RKO (cell line): Measurements from ENCODE around the gene MICOS13.
A peak's percentile ranks its signal among the peaks of the same experiment; 100 is the strongest.

Experiments
- DNase-seq: peaks from one replicate; pipeline ENCODE4 v3.0.0-alpha.2; 2016; ENCODE audit warnings: low spot score

Gene MICOS13

GRCh38 chr19:5687360-5688198, 7.3 kb upstream of the MICOS13 start:
- no peak for DNase-seq

GRCh38 chr19:5686647-5687359, 6.5 kb upstream of the MICOS13 start:
- DNase-seq, result peak; percentile 89

- no peak for DNase-seq
Observed at GRCh38 chr19:5686326-5686646, 6.0 kb upstream of the MICOS13 start.

- DNase-seq, result no peak
Observed at GRCh38 chr19:5684694-5685430, 4.5 kb upstream of the MICOS13 start.

- no peak for DNase-seq
Observed at GRCh38 chr19:5683177-5683886, 3.0 kb upstream of the MICOS13 start.

- DNase-seq, result no peak
Observed at GRCh38 chr19:5682107-5682482, 1.8 kb upstream of the MICOS13 start.

GRCh38 chr19:5681391-5682106, 1.2 kb upstream of the MICOS13 start:
- no peak for DNase-seq

- DNase-seq, result peak; percentile 47
Observed at GRCh38 chr19:5680084-5680436, 256 bp downstream of the MICOS13 start.

GRCh38 chr19:5679289-5680083, 830 bp downstream of the MICOS13 start:
- no peak for DNase-seq

GRCh38 chr19:5678071-5678718, 2.1 kb downstream of the MICOS13 start:
- DNase-seq, result no peak

- no peak for DNase-seq
Observed at GRCh38 chr19:5677580-5677979, 2.7 kb downstream of the MICOS13 start.

- DNase-seq, result no peak
Observed at GRCh38 chr19:5677136-5677535, 3.2 kb downstream of the MICOS13 start.

- DNase-seq, result no peak
Observed at GRCh38 chr19:5676772-5677105, 3.6 kb downstream of the MICOS13 start.

GRCh38 chr19:5676105-5676771, 4.1 kb downstream of the MICOS13 start:
- no peak for DNase-seq

GRCh38 chr19:5674714-5675113, 5.6 kb downstream of the MICOS13 start:
- no peak for DNase-seq

GRCh38 chr19:5673752-5674151, 6.6 kb downstream of the MICOS13 start:
- DNase-seq, result no peak

- no peak for DNase-seq
Observed at GRCh38 chr19:5672708-5673459, 7.4 kb downstream of the MICOS13 start.

GRCh38 chr19:5671600-5671999, 8.7 kb downstream of the MICOS13 start:
- DNase-seq, result no peak

GRCh38 chr19:5669212-5669611, 11.1 kb downstream of the MICOS13 start:
- DNase-seq, result no peak
